Neural progenitor cell (in vitro differentiated cells): ENCODE data around the gene CRMP1. TPM values are rescaled to one million over a fixed set of nuclear protein-coding genes. Genes with fewer than 3 reads are reported as not detected.

Source experiments
- DNase-seq: peaks from one replicate; pipeline ENCODE4 v3.0.0-alpha.2; 2016; ENCODE audit warnings: low spot score
- H2AFZ ChIP-seq: fragments of 200-600 bp; sonication (generic); replicated peaks from 2 replicates; pipeline ENCODE4 v1.6.1; 2016; ENCODE audit warnings: antibody characterized with exemption
- H3F3A ChIP-seq: fragments of 200-600 bp; sonication (generic); 2 replicates; pipeline ENCODE4 v1.6.1; 2016; ENCODE audit warnings: antibody characterized with exemption, low read depth
- H3K27ac ChIP-seq: fragments of 200-600 bp; sonication (generic); 2 replicates; pipeline ENCODE4 v1.5.1; 2016; ENCODE audit warnings: mild to moderate bottlenecking
- H3K27me3 ChIP-seq: fragments of 200-600 bp; sonication (generic); 2 replicates; pipeline ENCODE4 v1.6.1; 2016; ENCODE audit warnings: mild to moderate bottlenecking, moderate library complexity
- H3K36me3 ChIP-seq: fragments of 200-600 bp; sonication (generic); 2 replicates; pipeline ENCODE4 v1.5.1; 2016
- H3K4me1 ChIP-seq: fragments of 200-600 bp; sonication (generic); 2 replicates; pipeline ENCODE4 v1.6.1; 2016; ENCODE audit warnings: mixed run types
- H3K4me2 ChIP-seq: fragments of 200-600 bp; sonication (generic); 2 replicates; pipeline ENCODE4 v1.6.1; 2016
- H3K4me3 ChIP-seq: fragments of 200-600 bp; sonication (generic); 2 replicates; pipeline ENCODE4 v1.5.1; 2016
- H3K79me2 ChIP-seq: fragments of 200-600 bp; sonication (generic); 2 replicates; pipeline ENCODE4 v1.6.1; 2016; ENCODE audit warnings: low read depth
- H3K9ac ChIP-seq: fragments of 200-600 bp; sonication (generic); 2 replicates; pipeline ENCODE4 v1.6.1; 2016
- H3K9me3 ChIP-seq: fragments of 200-600 bp; sonication (generic); 2 replicates; pipeline ENCODE4 v1.5.1; 2016; ENCODE audit warnings: low read depth
- H4K20me1 ChIP-seq: fragments of 200-600 bp; sonication (generic); 2 replicates; pipeline ENCODE4 v1.6.1; 2016; ENCODE audit warnings: low read depth
- H3K27ac Mint-ChIP-seq: 3 replicates; pipeline ENCODE4 v1.8.0; 2021; ENCODE audit warnings: mixed read lengths
- H3K27me3 Mint-ChIP-seq: 2 replicates; pipeline ENCODE4 v1.8.0; 2022; ENCODE audit warnings: low read depth, mild to moderate bottlenecking, inconsistent platforms, moderate library complexity, mixed read lengths; ENCODE audit not compliant: insufficient read depth
- H3K36me3 Mint-ChIP-seq: 3 replicates; pipeline ENCODE4 v1.8.0; 2021; ENCODE audit warnings: mixed read lengths
- H3K4me1 Mint-ChIP-seq: 3 replicates; pipeline ENCODE4 v1.8.0; 2021; ENCODE audit warnings: mixed read lengths
- H3K4me3 Mint-ChIP-seq: 3 replicates; pipeline ENCODE4 v1.8.0; 2021; ENCODE audit warnings: mild to moderate bottlenecking, moderate library complexity, mixed read lengths
- H3K9me3 Mint-ChIP-seq: 3 replicates; pipeline ENCODE4 v1.8.0; 2020; ENCODE audit warnings: mixed read lengths
- CTCF ChIP-seq: fragments of 200-600 bp; sonication (generic); IDR thresholded peaks from 2 replicates; pipeline ENCODE4 v1.5.1; 2017; ENCODE audit warnings: antibody characterized with exemption, mild to moderate bottlenecking
- EZH2 ChIP-seq: fragments of 200-600 bp; sonication (generic); IDR thresholded peaks from 2 replicates; pipeline ENCODE4 v1.6.1; 2017; ENCODE audit warnings: antibody characterized with exemption, mild to moderate bottlenecking, moderate library complexity
- EZH2phosphoT487 ChIP-seq: fragments of 200-600 bp; sonication (generic); IDR thresholded peaks from 2 replicates; pipeline ENCODE4 v1.6.1; 2017; ENCODE audit warnings: antibody characterized with exemption
- total RNA-seq: library from RNA; depleted of rRNA; stranded (reverse); fragments of >200 nt; gene quantifications from 2 replicates; pipeline ENCODE4 v1.2.3, GENCODE V29; 2015; ENCODE audit warnings: low replicate concordance

Gene CRMP1
- total RNA-seq, 1 donor from 2014 or later: 91.4 TPM

DNA sequence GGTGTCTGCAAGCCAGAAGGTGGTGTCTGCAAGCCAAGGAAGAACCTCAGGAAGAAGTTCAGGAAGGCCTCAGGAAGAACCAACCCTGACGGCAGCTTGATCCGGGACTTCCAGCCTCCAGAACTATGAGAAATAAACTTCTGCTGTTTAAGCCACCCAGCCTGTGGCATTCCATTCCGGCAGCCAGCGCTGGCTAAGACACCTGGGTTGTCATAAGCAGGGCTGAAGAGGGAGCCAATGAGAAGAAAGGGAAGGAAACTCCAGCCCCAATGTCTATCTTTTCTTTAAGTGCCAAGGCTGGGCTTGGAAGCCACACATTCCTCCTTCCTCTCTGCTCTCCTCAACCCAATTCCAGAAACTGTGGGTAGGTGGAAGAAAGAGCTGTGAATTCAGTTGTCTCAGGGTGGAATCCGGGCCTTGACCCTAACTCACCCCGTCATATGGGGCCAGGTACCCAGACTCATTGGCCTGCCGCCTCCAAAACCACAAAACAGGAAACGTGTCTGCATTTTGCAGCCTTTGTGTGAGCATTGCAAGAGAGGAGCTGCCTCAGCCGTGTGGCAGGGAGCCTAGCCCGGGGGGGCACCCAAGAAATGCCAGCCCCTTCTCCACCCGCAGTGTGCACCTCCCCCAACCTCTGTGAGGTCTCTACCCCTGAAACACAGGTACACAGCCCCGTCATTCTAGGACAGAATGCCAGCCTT is 26.8 kb downstream of the CRMP1 start:
- Histone ChIP-seq H3K9ac (no peak overlapping the region), H3K79me2 (peaks cover 16% of the 10 kb centered on the region), H3K27ac (no peak overlapping the region), H3K4me1 (peaks cover 13% of the 10 kb centered on the region), H3K4me3 (no peak overlapping the region), H3K4me2 (no peak overlapping the region), H2AFZ (no peak overlapping the region), H3K9me3 (no peaks in the 10 kb centered on the region), H4K20me1 (peaks cover 84% of the 10 kb centered on the region), H3K27me3 (no peaks in the 10 kb centered on the region), H3F3A (no peaks in the 10 kb centered on the region), H3K36me3 (no peaks in the 10 kb centered on the region)
- no peak for DNase-seq
- Mint-ChIP-seq H3K4me1 (peaks cover 5% of the 10 kb centered on the region), H3K27ac (no peak overlapping the region), H3K9me3 (no peaks in the 10 kb centered on the region), H3K4me3 (no peak overlapping the region), H3K36me3 (peaks cover 17% of the 10 kb centered on the region), H3K27me3 (no peaks in the 10 kb centered on the region)
- no peak for TF ChIP-seq CTCF
- TF ChIP-seq EZH2phosphoT487: no peak
- TF ChIP-seq EZH2: no peak

DNA sequence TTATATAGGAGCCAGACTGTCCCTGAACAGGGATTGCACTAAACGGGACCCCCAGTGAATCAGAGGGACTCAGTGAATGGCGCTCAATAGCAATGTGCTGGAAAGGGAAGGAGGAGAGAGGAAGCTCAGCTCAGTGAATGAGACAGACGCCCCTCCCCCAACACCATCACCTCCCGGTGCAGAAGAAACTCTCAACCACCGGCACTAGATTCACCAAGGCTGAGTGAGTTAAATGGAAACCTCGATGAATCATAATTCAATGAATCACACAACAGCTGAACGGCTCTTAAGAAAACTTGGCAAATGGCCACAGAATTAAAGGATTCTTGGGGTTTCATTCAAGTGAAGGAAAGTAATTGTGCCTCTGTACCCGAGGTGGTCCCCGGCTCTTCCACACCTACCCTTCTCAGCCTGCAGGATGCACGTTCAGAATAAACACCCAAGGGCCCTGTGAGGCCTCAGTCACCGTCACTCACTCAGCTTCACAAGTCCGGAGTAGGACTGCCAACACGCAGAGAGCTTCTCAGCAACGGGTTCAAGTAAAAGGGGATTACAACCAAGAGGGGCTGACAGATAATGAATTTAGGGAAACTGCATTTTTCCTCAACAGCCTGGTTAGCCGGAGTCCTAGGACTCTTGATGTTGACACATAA is 29.3 kb downstream of the CRMP1 start:
- Histone ChIP-seq H3K79me2 (peaks cover 3% of the 10 kb centered on the region), H3K9me3 (no peaks in the 10 kb centered on the region), H3K4me3 (no peak overlapping the region), H3F3A (peaks cover 4% of the 10 kb centered on the region), H3K4me2 (no peak overlapping the region), H3K36me3 (no peaks in the 10 kb centered on the region), H2AFZ (no peak overlapping the region), H4K20me1 (peaks cover 65% of the 10 kb centered on the region), H3K9ac (no peak overlapping the region), H3K27me3 (no peaks in the 10 kb centered on the region), H3K27ac (no peak overlapping the region), H3K4me1 (peaks cover 14% of the 10 kb centered on the region)
- Mint-ChIP-seq H3K4me3 (no peak overlapping the region), H3K9me3 (no peaks in the 10 kb centered on the region), H3K27me3 (peaks cover 2% of the 10 kb centered on the region), H3K4me1 (peaks cover 5% of the 10 kb centered on the region), H3K27ac (no peak overlapping the region), H3K36me3 (peaks cover 11% of the 10 kb centered on the region)
- TF ChIP-seq EZH2 (no peak), CTCF (no peak), EZH2phosphoT487 (no peak)
- no peak for DNase-seq

DNA sequence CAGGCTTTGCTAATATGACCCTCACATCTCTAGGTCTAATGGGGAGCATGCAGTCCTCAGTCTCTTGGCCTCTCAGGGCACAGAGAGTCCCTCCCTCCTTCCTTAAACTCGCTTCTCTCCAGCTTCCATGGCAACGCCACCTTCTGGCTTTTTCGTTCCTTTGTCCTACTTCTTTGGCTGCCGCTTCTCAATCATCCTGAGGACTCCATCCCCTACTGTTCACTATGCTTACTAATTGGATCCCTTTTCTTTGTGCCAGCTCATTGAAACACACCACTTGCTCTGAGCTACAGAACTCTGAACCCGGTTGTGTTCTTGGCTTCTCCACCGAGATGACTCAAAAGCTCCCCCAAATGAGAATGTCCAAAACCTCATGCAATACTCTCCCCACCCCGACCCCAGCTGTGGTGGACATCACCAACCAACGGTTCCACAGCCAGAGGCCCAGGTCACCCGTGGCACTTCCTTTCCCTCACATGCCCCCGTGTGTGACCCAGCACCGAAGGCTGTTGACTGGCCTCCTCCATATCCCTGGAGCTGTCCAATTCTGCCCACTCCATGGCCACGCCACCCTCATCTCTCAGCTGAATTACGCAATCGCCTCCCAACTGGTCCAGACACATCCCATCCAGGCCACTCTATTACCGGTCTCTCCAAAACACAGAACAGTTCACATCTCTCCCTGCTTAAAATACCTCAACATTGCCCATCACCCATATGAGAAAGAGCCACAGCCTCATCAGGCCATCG is 34.7 kb downstream of the CRMP1 start:
- Histone ChIP-seq H3K27ac (peak overlapping the region; percentile 43), H4K20me1 (peaks cover 44% of the 10 kb centered on the region), H3K79me2 (peaks cover 17% of the 10 kb centered on the region), H3F3A (peaks cover 10% of the 10 kb centered on the region), H3K4me3 (no peak overlapping the region), H3K4me2 (peak overlapping the region; percentile 52), H2AFZ (no peak overlapping the region), H3K36me3 (no peaks in the 10 kb centered on the region), H3K9ac (no peak overlapping the region), H3K9me3 (no peaks in the 10 kb centered on the region), H3K4me1 (peaks cover 14% of the 10 kb centered on the region), H3K27me3 (no peaks in the 10 kb centered on the region)
- peaks cover 2% of the 10 kb centered on the region for H3K27me3 Mint-ChIP-seq
- no peak overlapping the region for H3K27ac Mint-ChIP-seq
- peaks cover 9% of the 10 kb centered on the region for H3K36me3 Mint-ChIP-seq
- no peaks in the 10 kb centered on the region for H3K4me1 Mint-ChIP-seq
- peak; percentile 84 for DNase-seq
- H3K4me3 Mint-ChIP-seq: no peak overlapping the region
- peak; percentile 12 for TF ChIP-seq CTCF
- no peak for TF ChIP-seq EZH2phosphoT487
- no peaks in the 10 kb centered on the region for H3K9me3 Mint-ChIP-seq
